Prostate gland (tissue), 2 donors: Measurements from ENCODE around the gene THAP8.

Experiments
- CTCF ChIP-seq, 4 experiments: fragments of 200-600 bp in 2 of 4; fragments of 450-650 bp in 2 of 4; sonication (generic) in 2 of 4; IDR thresholded peaks; 1 replicate in 3 of 4; 2 replicates in 1 of 4; pipeline ENCODE4 v1.5.1; 2016 to 2019; ENCODE audit warnings: antibody characterized with exemption in 4 of 4, mild to moderate bottlenecking in 2 of 4, moderate library complexity in 2 of 4
- POLR2A ChIP-seq: fragments of 450-650 bp; IDR thresholded peaks from one replicate; pipeline ENCODE4 v1.6.1; 2016; ENCODE audit warnings: antibody characterized with exemption, mild to moderate bottlenecking

- no peak for TF ChIP-seq POLR2A
- no peak for TF ChIP-seq CTCF (IDR thresholded peaks at IDR 0.05)
Observed at GRCh38 chr19:36006955-36007354, 47.1 kb downstream of the THAP8 start.
